Femur (tissue), 1 donor: ENCODE measurements around the gene NFKBIA.
"Not testable (repeated sequence)": the region's sequence is repeated elsewhere in the genome, so short reads cannot be mapped to it uniquely, and the experiment has no call there.

Source experiments
- DNase-seq: peaks from one replicate; pipeline ENCODE4 v3.0.0-alpha.2; 2017

Gene NFKBIA

GRCh38 chr14:35404449-35405303 is at the start of gene NFKBIA:
NFKBIA (minus strand) TSS chr14:35404749; CDS start chr14:35404644, 105 bp downstream.
- peak; percentile 93 for DNase-seq

- no peak for DNase-seq
Observed at GRCh38 chr14:35446450-35446849, 41.9 kb upstream of the NFKBIA start.

GRCh38 chr14:35444104-35444503 is 39.6 kb upstream of the NFKBIA start:
- DNase-seq, result no peak

- DNase-seq, result no peak
Observed at GRCh38 chr14:35441160-35441559, 36.6 kb upstream of the NFKBIA start.

GRCh38 chr14:35438910-35439713 is 34.6 kb upstream of the NFKBIA start:
- DNase-seq, result no peak

- not testable (repeated sequence) for DNase-seq
Observed at GRCh38 chr14:35438492-35438891, 33.9 kb upstream of the NFKBIA start.

- DNase-seq, result no peak
Observed at GRCh38 chr14:35435177-35435576, 30.6 kb upstream of the NFKBIA start.

GRCh38 chr14:35433826-35434225 is 29.3 kb upstream of the NFKBIA start:
- no peak for DNase-seq

GRCh38 chr14:35430459-35431199 is 26.1 kb upstream of the NFKBIA start:
- DNase-seq, result no peak

- DNase-seq, result no peak
Observed at GRCh38 chr14:35429951-35430350, 25.4 kb upstream of the NFKBIA start.

- DNase-seq, result no peak
Observed at GRCh38 chr14:35425850-35426249, 21.3 kb upstream of the NFKBIA start.

GRCh38 chr14:35423621-35424020 is 19.1 kb upstream of the NFKBIA start:
- no peak for DNase-seq

GRCh38 chr14:35420036-35420811 is 15.7 kb upstream of the NFKBIA start:
- DNase-seq, result no peak

- no peak for DNase-seq
Observed at GRCh38 chr14:35419429-35419841, 14.9 kb upstream of the NFKBIA start.

- no peak for DNase-seq
Observed at GRCh38 chr14:35418093-35418492, 13.5 kb upstream of the NFKBIA start.

- no peak for DNase-seq
Observed at GRCh38 chr14:35416108-35416750, 11.7 kb upstream of the NFKBIA start.

- DNase-seq, result no peak
Observed at GRCh38 chr14:35414365-35414764, 9.8 kb upstream of the NFKBIA start.

GRCh38 chr14:35412272-35413056 is 7.9 kb upstream of the NFKBIA start:
- no peak for DNase-seq

GRCh38 chr14:35410858-35411257 is 6.3 kb upstream of the NFKBIA start:
- DNase-seq, result no peak

GRCh38 chr14:35409595-35409994 is 5.0 kb upstream of the NFKBIA start:
- DNase-seq, result no peak

GRCh38 chr14:35408026-35408425 is 3.5 kb upstream of the NFKBIA start:
- no peak for DNase-seq
